HG02885 (cell line): Measurements from ENCODE around the gene CCN2.

Source experiments
- ATAC-seq: cut with Tn5 transposase; IDR thresholded peaks from one replicate; pipeline ENCODE4 v1.9.1; 2021; ENCODE audit warnings: mild to moderate bottlenecking; ENCODE audit not compliant: unreplicated experiment, poor library complexity

Gene CCN2

DNA sequence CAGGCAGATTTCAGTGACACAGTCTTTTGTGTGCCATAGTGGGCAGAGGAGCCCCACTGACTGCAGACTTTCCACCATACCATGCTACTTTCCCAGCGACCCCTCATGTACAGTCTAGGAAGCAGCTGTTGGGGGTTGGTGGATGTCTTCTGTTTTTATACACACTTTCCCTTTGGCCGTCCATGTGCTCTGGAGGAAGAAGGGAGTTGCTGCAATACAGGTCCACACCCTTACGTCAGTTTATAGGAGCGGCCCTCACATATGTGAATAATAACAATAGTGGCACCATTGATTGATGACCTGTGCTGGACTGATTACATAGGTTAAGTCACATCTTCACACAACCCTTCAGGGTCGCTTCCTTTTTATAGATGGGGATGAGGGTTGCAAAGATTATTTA, 17.5 kb upstream of the CCN2 start:
- no peak for ATAC-seq

DNA sequence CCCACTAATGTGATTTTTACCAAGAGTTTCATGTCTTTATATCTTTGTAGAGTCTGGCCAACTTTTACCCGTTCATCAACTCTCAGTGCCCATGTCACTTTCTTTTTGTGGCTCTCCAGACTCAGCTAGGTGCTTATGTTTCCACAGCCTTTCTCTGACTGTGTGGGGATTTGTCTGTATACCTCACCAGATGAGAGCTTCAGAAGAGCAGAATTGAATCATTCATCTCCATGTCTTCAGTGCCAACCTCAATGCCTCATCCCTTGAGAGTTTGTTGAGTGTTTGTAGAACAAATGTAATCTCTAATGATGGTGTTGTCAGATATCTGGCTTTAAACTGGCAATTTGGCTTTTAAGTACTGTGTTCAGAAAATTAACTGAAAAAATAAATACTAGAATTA, 16.8 kb upstream of the CCN2 start:
- ATAC-seq = no peak

DNA sequence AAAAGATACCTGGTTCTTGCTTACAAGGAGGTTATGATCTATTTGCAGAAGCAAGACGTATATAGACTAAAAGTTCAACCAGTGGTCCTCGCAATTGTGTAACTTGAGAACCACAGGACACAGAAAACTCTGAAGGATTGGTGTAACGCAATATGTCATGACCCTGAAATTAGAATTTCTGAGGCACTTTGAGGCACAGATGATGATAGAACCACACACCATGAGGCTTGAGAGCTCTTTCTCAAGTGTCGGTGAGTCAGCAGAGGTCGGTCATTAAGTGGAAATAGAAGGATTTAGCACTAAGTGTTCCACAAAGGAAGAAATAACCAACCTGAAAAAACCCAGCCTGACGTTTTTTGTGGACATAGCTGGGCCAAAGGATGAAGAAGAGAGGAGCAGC, 15.3 kb upstream of the CCN2 start:
- no peak for ATAC-seq

DNA sequence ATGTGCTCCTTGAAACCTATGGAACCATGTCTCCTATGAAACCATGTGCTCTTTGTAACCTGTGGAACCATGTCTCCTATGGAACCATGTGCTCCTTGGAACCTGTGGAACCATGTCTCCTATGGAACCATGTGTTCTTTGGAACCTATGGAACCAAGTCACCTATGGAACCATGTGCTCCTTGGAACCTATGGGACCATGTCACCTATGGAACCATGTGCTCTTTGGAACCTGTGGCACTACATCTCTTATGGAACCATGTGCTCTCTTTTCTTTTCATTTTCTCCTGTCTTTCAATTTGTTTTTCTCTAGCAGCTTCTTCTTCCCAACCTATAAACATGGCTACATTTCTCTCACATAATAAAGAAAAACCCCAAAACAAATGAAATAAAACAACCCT, 11.9 kb upstream of the CCN2 start:
- ATAC-seq = no peak

DNA sequence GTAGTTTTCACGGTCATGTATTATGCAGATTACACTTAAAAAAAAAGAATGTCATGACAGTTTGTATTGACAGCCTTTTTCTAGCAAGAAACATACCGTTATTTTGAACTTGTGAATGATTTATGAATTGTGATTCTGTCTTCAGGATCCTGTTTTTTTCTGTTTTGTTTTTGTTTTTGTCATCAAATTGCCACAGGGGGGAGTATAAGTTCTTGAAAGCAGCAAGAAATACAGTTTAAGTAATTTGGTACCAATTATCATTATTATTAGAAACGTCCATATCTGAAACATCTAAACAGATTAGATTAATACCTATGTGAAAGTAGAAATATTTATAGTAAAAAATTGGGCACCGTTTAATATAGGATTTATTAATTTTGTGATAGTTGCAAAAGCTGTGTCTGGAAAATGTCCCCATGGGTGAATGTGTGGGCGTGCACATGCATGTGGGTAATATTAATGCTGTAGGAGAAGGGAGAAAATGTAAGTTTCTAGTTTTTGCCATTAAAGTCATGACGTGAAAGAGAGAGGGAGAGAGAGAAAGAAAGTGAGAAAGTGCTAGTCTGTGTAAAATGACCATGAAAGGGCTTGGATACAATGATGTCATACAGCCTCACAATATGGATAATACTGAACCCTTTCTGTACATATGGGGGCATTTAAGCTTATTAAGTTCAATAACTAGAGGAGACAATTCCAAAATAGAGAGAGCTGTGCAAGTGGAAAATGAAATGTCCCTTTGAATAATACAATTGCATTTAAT, 9.4 kb upstream of the CCN2 start:
- no peak for ATAC-seq

DNA sequence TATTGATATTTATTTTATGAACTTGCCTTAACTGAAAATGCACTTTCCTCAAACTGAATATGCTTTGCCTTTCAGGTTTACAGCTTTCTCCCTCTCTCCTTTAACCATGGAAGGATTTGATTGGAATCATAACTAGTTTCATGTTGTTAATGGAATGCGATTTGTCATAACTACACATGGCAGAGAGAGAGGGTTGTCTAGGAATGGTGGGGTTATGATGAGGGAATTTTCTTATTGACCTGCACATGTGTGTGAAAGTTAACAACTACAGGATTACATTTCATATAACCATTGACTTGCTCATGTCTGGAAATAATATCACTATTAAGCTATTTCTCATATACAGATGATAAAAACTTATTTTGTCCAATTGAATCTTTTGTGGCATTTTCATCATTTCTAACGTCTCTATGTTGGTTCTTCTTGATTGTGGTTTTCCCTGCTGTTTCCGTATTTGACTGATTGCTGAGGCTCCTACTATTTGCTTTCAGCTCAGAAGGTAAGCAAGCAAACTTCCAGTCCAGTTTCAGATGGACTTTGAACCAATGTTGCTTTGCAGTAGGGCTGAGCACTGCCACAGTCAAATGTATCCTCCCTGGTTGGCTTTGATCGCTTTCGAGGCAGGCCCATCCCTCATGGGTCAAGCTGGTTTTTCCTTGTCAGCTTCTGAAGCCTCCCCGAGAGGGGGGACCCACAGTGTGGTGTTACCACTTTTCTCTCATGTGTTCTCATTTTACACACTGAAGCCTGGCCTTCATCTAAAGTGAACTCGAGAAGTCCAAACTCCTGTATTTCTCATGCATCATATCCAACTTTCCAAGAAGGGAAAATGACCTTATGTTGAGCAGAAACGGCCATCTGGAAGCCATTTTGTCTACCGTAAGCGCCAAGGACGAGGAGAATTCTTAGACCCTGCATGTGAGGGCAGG, 7.6 kb upstream of the CCN2 start:
- no peak for ATAC-seq

DNA sequence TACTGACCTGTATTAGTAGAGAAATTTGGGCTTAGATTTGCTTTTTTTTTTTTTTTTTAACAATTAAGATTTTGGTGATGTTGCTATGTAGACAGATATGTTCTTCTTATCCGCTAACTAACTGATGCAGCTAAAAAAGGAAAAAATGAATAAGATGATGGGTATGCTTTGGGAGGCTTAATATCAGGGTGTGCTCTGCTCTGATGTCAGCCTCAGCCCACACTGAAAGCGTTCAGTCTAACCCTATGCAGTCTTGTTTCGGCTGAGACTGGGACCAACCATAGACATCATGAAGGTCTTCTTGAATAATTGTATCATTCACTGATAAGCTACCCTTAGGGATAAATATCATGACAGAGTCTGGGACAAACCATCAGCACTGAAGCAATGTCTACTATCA, 6.9 kb upstream of the CCN2 start:
- no peak for ATAC-seq

DNA sequence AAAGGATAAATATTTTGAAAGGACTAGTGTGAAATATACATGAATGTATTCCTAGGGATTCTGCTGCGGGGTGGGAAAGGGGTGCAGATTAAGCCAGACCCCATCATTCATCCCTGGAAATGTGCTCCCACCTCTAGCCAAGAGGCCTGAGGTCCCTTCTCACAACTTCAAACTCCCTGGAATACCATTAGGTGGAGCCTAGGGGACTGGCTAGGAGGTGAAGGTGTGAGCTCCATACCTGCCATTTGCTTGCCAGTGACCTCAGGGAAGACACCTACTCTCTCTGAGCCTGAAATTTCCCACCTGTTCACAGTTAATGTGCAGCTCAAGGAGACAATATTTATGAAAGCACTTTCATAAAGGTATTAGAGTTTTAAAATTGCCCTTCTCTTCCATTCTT, 4.7 kb upstream of the CCN2 start:
- no peak for ATAC-seq

DNA sequence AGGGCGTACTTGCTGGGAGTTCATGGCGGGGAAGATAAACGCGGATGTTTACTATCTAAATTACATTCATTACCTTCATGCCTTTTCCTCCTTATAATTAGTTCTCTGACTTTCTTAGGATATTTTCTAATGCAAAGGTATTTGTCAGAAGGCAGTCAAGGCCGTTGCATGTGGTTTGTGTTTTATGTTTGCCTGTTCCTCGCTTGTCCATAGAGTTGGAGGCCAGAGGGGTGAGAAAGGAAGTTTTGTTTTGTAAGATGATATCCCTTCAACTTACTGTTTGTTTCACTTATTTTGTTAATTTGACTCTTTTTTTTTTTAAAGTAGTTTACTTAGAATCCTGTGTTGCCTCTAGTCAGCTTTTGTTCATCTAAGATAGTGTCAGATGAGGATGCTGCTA, 4.0 kb upstream of the CCN2 start:
- no peak for ATAC-seq

DNA sequence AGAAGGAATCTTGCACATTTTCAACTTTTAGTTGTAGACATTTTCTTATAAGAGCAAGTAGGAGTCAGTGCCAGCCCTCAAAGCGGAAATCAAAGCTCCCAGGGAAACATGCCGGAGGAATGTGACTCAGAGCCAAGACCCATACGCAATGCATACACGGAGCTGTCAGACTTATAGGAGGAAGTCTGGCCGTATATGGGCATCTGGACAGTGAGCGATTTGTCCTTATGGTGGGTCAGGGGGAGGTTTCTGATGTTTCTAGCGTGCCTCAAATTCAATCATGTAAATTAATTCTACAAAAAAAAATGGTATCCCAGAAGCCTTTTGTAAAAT, 3.6 kb upstream of the CCN2 start:
- no peak for ATAC-seq

DNA sequence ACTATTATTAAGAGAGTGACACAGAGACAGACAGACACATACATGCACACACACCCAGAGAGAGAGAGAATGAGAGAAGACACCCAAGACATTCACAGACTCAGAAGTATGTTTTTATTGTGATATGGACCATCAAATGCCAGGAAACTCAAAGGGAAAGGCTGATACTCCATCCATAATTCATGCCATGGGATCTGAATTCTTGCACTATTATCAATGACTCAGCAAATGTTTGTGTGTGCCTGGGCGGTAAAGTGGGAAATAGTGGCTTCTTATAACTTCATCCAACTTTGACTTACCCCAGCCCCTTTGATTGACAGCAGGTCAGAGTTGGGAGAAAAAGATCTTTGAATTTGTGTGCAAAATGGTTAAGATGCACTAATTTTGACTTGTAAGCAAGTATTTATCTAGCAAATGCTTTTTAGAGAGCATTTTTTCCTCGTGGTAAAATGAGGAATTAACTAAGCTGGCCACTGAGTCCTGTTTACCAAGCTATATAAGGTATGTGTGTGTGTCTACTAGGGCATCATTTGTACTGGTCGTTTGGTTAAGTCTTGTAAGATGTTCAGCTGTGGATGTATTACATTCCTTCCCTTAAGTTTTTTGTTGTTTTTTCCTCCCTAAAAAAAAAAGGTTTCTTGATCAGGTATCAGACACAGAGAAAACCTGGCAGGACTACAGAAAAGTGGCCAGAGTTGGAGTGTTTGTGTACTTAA, 3.0 kb upstream of the CCN2 start:
- ATAC-seq = no peak

DNA sequence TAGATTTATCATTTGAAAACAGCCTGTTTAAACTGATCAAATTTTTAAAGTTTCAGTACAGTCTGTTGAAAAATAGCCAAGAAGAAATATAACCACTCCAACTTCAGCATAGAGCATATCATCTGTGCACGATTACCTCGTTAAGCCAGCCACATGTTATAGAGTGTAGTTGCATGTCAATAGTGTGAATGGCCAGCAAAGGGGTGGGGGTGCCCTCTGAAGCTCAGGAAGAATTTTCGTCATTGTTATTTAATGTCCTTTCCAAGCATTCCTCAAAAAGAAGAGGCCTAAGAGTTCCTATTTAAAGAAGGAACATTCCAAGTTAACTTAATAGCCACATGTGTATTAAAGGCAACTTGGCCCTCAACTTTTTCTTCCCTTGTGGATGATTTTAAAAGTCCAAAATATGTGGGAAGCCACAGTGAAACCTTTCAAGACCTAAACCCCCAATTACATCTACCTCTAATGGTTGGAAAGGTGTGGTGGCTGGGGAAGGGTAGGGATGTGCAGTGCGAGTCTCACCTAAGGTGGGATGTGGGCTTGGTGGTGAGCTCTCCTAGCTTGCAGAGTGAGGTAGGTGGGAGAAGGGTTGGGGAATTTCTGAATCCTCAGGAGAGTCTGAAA, 1.8 kb upstream of the CCN2 start:
- no peak for ATAC-seq

DNA sequence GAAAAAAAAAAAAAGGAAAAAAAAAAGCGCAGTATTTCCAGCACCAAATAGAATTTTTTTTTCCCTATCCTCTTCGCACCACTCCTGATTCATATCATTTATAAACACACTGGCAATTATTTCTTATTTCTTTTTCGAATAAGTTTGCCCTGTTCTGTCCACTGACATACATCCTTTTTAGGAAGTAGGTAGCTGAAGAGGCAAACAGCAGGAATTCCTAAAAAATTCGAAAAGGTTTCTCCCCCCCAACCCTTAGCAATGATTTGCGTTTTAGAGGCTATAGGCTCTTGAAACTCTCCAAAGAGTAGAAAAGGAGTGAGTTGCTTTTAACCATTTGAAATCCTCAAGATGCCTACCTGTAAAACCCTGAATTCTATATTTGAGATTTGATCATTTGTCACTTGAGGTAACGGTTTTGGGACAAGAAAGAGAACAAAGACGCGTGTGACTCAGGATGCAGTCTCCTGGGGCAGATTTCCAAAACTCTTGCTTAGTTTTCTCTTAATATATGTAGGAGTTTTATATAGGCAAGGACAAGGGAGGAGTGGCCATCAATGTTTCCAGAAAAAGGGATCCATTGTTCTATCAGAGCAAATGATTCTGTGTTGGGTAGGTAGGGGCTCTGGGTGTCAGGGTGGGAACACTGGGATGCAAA, 531 bp upstream of the CCN2 start:
- no peak for ATAC-seq

DNA sequence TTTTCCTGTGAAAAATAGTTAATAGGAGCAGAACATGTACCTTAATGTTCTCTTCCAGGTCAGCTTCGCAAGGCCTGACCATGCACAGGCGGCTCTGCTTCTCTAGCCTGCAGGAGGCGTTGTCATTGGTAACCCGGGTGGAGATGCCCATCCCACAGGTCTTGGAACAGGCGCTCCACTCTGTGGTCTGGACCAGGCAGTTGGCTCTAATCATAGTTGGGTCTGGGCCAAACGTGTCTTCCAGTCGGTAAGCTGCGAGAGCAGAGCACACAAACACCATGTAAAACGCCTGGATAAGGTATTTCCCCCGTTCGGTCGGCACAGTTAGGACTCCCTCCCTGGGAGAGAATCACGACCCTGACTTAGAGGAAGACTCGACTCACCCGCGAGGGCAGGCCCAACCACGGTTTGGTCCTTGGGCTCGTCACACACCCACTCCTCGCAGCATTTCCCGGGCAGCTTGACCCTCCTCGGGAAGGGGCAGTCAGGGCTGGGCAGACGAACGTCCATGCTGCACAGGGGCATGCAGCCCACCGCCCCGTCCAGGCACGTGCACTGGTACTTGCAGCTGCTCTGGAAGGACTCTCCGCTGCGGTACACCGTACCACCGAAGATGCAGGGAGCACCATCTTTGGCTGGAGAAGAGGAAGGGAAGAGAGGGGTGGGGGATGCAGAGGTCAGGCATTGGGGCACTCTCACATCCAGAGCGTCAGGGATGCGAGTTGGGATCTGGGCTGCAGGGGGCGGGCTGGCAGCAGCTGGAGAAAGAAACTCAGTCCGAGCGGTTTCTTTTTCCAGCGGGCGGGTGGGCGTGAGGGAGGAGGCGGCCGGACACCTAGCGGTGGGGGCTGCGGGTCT, 1.0 kb downstream of the CCN2 start:
- no peak for ATAC-seq

DNA sequence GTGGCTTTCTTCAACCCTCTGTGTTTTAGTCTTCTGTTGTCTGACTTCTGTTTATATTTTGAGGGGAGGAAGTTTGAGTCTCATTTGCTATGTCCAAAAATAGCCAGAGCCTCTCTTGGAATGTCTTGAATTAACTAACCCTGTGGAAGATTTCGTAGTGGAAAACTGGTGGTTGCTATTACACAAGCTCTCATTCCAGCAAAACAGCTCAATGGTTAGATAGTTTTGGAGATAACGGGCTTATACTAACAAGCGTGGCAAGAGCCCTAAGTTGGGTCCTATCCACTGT, 1.6 kb downstream of the CCN2 start:
- no peak for ATAC-seq

DNA sequence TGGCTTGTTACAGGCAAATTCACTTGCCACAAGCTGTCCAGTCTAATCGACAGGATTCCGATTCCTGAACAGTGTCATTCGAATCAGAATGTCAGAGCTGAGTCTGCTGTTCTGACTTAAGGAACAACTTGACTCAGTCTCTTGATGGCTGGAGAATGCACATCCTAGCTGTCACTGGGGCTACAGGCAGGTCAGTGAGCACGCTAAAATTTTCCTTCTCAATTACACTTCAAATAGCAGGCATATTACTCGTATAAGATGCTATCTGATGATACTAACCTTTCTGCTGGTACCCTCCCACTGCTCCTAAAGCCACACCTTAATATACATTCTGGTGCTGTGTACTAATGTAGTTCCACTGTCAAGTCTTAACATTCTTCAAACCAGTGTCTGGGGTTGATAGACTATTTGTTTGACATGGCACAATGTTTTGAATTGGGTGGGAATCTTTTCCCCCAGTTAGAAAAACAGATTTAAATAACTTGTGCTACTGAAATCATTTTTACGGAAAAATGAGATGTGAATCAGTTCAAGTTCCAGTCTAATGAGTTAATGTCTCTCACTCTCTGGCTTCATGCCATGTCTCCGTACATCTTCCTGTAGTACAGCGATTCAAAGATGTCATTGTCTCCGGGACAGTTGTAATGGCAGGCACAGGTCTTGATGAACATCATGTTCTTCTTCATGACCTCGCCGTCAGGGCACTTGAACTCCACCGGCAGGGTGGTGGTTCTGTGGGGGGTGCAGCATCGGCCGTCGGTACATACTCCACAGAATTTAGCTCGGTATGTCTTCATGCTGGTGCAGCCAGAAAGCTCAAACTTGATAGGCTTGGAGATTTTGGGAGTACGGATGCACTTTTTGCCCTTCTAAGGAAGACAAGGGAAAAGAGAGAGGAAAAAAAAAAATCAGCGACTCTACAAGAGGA, 2.2 kb downstream of the CCN2 start:
- no peak for ATAC-seq

DNA sequence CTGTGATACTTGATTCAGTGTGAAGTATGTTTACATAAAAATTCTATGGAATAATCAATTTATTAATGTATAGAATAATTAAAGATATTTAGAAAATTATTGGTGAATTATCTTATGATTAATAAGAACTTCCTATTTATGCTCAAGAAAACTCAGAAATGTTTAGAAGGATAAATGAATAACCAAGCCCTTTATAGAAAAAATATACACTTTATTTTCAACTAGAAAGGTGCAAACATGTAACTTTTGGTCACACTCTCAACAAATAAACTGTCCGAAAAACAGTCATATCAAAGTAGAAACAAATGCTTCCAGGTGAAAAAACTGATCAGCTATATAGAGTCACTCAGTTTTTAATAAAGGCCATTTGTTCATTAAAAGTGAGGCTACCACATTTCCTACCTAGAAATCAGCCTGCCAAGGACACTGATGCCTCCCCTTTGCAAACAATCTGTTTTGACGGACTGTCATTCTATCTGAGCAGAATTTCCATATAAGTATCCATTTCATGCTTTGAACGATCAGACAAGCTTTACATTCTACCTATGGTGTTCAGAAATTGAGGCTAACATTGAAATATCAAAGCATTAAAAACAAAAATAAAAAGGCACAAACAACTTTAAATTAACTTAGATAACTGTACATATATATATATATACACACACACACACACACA, 3.0 kb downstream of the CCN2 start:
- ATAC-seq = no peak
